Brain microvascular endothelial cell (primary cell): Measurements from ENCODE around the gene JADE3.

Source experiments
- DNase-seq: peaks from one replicate; pipeline ENCODE4 v3.0.0-alpha.2; 2020
- H3K27ac ChIP-seq: fragments of 250-450 bp; sonication (Bioruptor Pico); 2 replicates; pipeline ENCODE4 v1.5.1; 2020; ENCODE audit warnings: mild to moderate bottlenecking, moderate library complexity
- H3K27me3 ChIP-seq: fragments of 250-450 bp; sonication (Bioruptor Pico); replicated peaks from 2 replicates; pipeline ENCODE4 v1.5.1; 2020; ENCODE audit warnings: mild to moderate bottlenecking
- H3K36me3 ChIP-seq: fragments of 250-450 bp; sonication (Bioruptor Pico); replicated peaks from 2 replicates; pipeline ENCODE4 v1.5.1; 2020; ENCODE audit warnings: mild to moderate bottlenecking
- H3K4me3 ChIP-seq: 2 replicates; pipeline ENCODE4 v1.5.1; 2011; ENCODE audit warnings: low read depth, mild to moderate bottlenecking, control low read depth, low read length, moderate library complexity
- CTCF ChIP-seq: IDR thresholded peaks from 2 replicates; pipeline ENCODE4 v1.5.1; 2011; ENCODE audit warnings: low read depth, mild to moderate bottlenecking, moderate library complexity, low read length, control low read depth, inconsistent platforms; ENCODE audit errors: missing control alignments
- in situ Hi-C: cut with HindIII; loops from 2 replicates; pipeline ENCODE4 v1.10.0; 2017; ENCODE audit warnings: low sequenced_read_pairs, low pct_ligation_motif_present

Gene JADE3

GRCh38 chrX:46912098-46912602 lies at the start of gene JADE3:
Gene JADE3, plus strand, starts transcription at chrX:46912421. Its CDS starts 72,474 bp downstream, at chrX:46984895.
- H3K36me3 ChIP-seq: no peaks in the 10 kb centered on the region
- no peak for TF ChIP-seq CTCF
- peak within 1 kb of the TSS; percentile 64 for H3K4me3 ChIP-seq
- no peak within 1 kb of the TSS for H3K27ac ChIP-seq
- DNase-seq: peak; percentile 39
- in situ Hi-C loops: no loop called here
- no peaks in the 10 kb centered on the region for H3K27me3 ChIP-seq

- in situ Hi-C loops: no loop called here
- TF ChIP-seq CTCF: no peak
- DNase-seq: no peak
- Histone ChIP-seq H3K27me3 (no peaks in the 10 kb centered on the region), H3K36me3 (no peaks in the 10 kb centered on the region), H3K4me3 (no peak overlapping the region), H3K27ac (no peak overlapping the region)
These were observed 49.1 kb upstream of the JADE3 start for GRCh38 chrX:46863072-46863471.

GRCh38 chrX:46864606-46865005 lies 47.6 kb upstream of the JADE3 start:
- in situ Hi-C loops: no loop called here
- Histone ChIP-seq H3K4me3 (no peak overlapping the region), H3K27ac (no peak overlapping the region), H3K27me3 (no peaks in the 10 kb centered on the region), H3K36me3 (no peaks in the 10 kb centered on the region)
- DNase-seq: no peak
- no peak for TF ChIP-seq CTCF

- Histone ChIP-seq H3K4me3 (no peak overlapping the region), H3K36me3 (no peaks in the 10 kb centered on the region), H3K27me3 (no peaks in the 10 kb centered on the region), H3K27ac (peak overlapping the region; percentile 40)
- no peak for TF ChIP-seq CTCF
- DNase-seq: peak; percentile 31
- in situ Hi-C loops: no loop called here
These were observed 46.9 kb upstream of the JADE3 start for GRCh38 chrX:46865281-46865680.

- no peaks in the 10 kb centered on the region for H3K27me3 ChIP-seq
- no peaks in the 10 kb centered on the region for H3K36me3 ChIP-seq
- in situ Hi-C loops: no loop called here
- no peak overlapping the region for H3K27ac ChIP-seq
- no peak for DNase-seq
- no peak for TF ChIP-seq CTCF
- H3K4me3 ChIP-seq: no peak overlapping the region
These were observed 45.5 kb upstream of the JADE3 start for GRCh38 chrX:46866726-46867125.

- H3K27me3 ChIP-seq: no peaks in the 10 kb centered on the region
- DNase-seq: no peak
- no peak for TF ChIP-seq CTCF
- in situ Hi-C loops: no loop called here
- H3K36me3 ChIP-seq: no peaks in the 10 kb centered on the region
- H3K27ac ChIP-seq: no peak overlapping the region
- H3K4me3 ChIP-seq: no peak overlapping the region
These were observed 38.5 kb upstream of the JADE3 start for GRCh38 chrX:46873746-46874145.
